A549 (cell line): ENCODE data around the gene PLBD2.

Experiments
- CEBPB ChIP-seq, 2 experiments: fragments of >200 bp in 1 of 2; sonication (Bioruptor Twin) in 1 of 2; formaldehyde crosslinking in 1 of 2; IDR thresholded peaks; 2 replicates each; pipeline ENCODE4 v1.6.1; 2012 to 2016
- CHD4 ChIP-seq: fragments of 200-600 bp; sonication (generic); IDR thresholded peaks from 2 replicates; pipeline ENCODE4 v1.6.1; 2016; ENCODE audit warnings: antibody characterized with exemption, mild to moderate bottlenecking, borderline replicate concordance
- CTCF ChIP-seq: fragments of >200 bp; sonication (Bioruptor Twin); formaldehyde crosslinking; IDR thresholded peaks from 3 replicates; pipeline ENCODE4 v1.5.1; 2016
- MAZ ChIP-seq: fragments of 150-350 bp; IDR thresholded peaks from 2 replicates; pipeline ENCODE4 v1.6.1; 2014; ENCODE audit warnings: antibody characterized with exemption, low read depth, low read length, borderline replicate concordance
- MYC ChIP-seq: IDR thresholded peaks from 2 replicates; pipeline ENCODE4 v1.6.1; 2012; ENCODE audit warnings: mild to moderate bottlenecking, inconsistent platforms, low read length, improper control_type of control experiment, borderline replicate concordance
- PBX3 ChIP-seq: IDR thresholded peaks from 2 replicates; pipeline ENCODE4 v1.6.1; 2012
- POLR2A ChIP-seq: IDR thresholded peaks from 2 replicates; pipeline ENCODE4 v1.6.1; 2012; ENCODE audit warnings: mild to moderate bottlenecking, low read length
- POLR2AphosphoS2 ChIP-seq: conservative IDR thresholded peaks from 2 replicates; pipeline ENCODE4 v1.6.1; 2012; ENCODE audit warnings: low read length, improper control_type of control experiment, inconsistent platforms
- RFX5 ChIP-seq: fragments of 450-650 bp; IDR thresholded peaks from 2 replicates; pipeline ENCODE4 v1.7.1; 2014; ENCODE audit warnings: antibody characterized with exemption, mild to moderate bottlenecking, moderate library complexity
- SMC3 ChIP-seq: fragments of >200 bp; sonication (Bioruptor Twin); formaldehyde crosslinking; IDR thresholded peaks from 3 replicates; pipeline ENCODE4 v1.6.1; 2018; ENCODE audit warnings: inconsistent platforms
- USF2 ChIP-seq: fragments of 450-650 bp; IDR thresholded peaks from 2 replicates; pipeline ENCODE4 v1.6.1; 2014; ENCODE audit warnings: antibody characterized with exemption

GRCh38 chr12:113391145-113391544 lies 32.8 kb downstream of the PLBD2 start:
- no peak for TF ChIP-seq USF2
- no peak for TF ChIP-seq CTCF
- no peak for TF ChIP-seq POLR2A
- no peak for TF ChIP-seq SMC3
- TF ChIP-seq RFX5: no peak
- TF ChIP-seq CEBPB (IDR thresholded peaks at IDR 0.05): no peak
- no peak for TF ChIP-seq MYC
- no peak for TF ChIP-seq MAZ
- no peak for TF ChIP-seq POLR2AphosphoS2
- no peak for TF ChIP-seq CHD4
- TF ChIP-seq PBX3: no peak
